GM21737 (cell line): Measurements from ENCODE around the gene TUBGCP3.

Experiments used
- ATAC-seq: cut with Tn5 transposase; IDR thresholded peaks from one replicate; pipeline ENCODE4 v1.9.1; 2021; ENCODE audit warnings: mild to moderate bottlenecking, moderate library complexity; ENCODE audit not compliant: unreplicated experiment

The TUBGCP3 gene

GRCh38 chr13:112445411-112446271, 142.3 kb downstream of the TUBGCP3 start:
- ATAC-seq, result no peak

GRCh38 chr13:112444416-112445399, 143.2 kb downstream of the TUBGCP3 start:
- no peak for ATAC-seq

GRCh38 chr13:112443995-112444311, 144.0 kb downstream of the TUBGCP3 start:
- no peak for ATAC-seq

- ATAC-seq, result no peak
Observed at GRCh38 chr13:112443191-112443994, 144.6 kb downstream of the TUBGCP3 start.

GRCh38 chr13:112442483-112443090, 145.4 kb downstream of the TUBGCP3 start:
- no peak for ATAC-seq

- no peak for ATAC-seq
Observed at GRCh38 chr13:112441779-112442310, 146.1 kb downstream of the TUBGCP3 start.

GRCh38 chr13:112441226-112441625, 146.7 kb downstream of the TUBGCP3 start:
- no peak for ATAC-seq

GRCh38 chr13:112438515-112438914, 149.4 kb downstream of the TUBGCP3 start:
- ATAC-seq, result no peak

- ATAC-seq, result no peak
Observed at GRCh38 chr13:112438094-112438493, 149.9 kb downstream of the TUBGCP3 start.

- ATAC-seq, result no peak
Observed at GRCh38 chr13:112435973-112436372, 152.0 kb downstream of the TUBGCP3 start.
